COLO668 (cell line): ENCODE data around the gene SETD3.

Source experiments
- DNase-seq: peaks from one replicate; lab custom pipeline; 2025; ENCODE audit not compliant: unreplicated experiment; lab: John Stamatoyannopoulos, UW

SETD3 gene

GRCh38 chr14:99516871-99517642 is 36.4 kb upstream of the SETD3 start:
- DNase-seq, result no peak

GRCh38 chr14:99516156-99516870 is 35.7 kb upstream of the SETD3 start:
- DNase-seq, result no peak

DNA sequence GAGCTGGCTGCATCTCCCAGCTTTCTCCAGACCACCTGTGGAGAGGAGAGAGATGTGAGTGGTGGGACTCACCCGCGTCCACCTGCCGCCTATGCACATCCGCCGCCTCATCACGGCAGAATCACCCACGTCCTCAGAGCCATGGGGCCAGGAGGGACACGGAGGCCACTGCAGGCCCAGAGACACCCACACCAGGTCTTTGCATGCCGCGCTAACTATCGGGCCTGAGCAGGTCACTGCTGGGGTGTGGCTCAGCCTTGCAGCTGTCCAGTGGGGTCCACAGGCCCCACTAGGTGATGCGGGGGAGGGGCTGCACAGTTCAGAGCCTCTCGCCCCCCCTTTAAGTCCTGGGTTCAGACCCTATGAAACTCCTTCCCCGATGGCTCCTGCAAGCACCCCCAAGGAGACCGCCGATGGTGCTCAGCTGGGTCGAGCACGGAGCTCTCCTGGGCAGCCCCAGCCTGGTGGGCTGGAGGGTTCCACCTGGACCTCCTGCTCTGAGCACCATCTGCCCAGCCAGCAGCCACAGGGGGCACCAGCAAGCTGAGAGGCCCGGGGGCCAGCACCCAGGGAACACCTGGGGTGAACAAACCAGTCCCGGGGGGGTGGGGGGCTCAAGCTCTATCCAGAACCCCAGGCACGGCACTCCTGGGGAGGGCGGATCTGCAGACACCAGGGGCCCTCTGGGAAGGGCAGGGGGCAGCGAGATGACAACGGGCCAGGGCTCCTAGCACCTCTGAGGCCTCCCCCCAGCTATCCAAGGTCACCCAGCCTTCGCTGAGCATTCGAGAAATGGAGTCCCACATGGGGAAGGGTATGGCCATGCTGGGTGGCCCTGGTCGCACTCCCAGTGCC is 34.9 kb upstream of the SETD3 start:
- no peak for DNase-seq

GRCh38 chr14:99514552-99515300 is 34.1 kb upstream of the SETD3 start:
- no peak for DNase-seq

- no peak for DNase-seq
Measured at GRCh38 chr14:99513946-99514551, 33.4 kb upstream of the SETD3 start.

DNA sequence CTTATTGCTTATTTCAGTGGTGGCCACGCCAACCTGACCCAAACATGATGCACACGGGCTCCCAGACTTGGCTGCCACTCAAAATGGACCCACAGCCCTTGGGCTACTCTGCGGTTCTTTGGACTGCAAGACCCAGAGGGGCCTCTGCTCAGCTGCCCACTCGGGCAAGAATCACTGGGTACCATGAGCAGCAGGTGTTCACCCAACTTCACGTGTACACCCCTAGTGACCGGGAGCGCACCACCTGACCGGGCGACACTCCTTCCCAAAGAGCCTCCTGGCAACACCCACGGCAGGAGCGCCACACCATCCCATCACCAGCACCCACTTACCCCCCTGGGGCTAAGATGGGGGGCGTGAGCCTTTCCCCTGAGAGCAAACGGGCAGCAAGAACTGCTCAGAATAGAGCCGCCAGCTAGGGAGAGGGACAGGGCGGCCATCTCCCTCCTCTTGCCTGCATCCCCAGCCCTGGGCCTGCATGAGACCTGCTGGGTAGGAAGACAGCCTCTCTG is 32.6 kb upstream of the SETD3 start:
- no peak for DNase-seq

DNA sequence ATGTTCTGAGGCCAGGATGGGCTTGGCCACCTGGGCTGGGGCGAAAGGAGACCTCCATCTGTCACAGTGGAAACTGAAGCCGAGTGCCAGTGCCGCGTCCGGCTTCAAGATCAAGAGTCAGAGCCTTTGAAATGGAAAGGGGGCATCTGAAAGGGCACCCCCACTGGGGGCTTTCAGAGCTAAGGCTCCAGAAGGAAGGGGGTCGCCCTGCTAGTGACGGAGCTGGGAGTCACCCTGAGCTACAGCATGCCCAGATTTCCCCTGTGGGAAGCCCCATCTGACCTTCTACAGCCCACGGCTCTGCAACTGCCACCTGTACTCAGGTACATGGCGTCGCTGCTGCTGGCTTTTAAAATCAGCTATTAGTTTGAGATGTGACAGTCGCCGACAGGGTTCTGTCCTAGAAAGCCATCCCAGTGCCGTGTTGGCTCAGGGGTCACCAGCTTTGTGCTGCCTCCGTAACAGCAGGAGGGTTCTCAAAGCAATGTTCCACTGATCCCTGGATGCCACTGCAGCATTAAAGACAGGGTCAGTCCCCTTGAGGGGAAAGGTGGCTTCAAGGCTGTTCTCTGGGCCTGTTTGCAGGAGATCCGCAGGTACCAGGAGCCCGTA is 32.0 kb upstream of the SETD3 start:
- no peak for DNase-seq

DNA sequence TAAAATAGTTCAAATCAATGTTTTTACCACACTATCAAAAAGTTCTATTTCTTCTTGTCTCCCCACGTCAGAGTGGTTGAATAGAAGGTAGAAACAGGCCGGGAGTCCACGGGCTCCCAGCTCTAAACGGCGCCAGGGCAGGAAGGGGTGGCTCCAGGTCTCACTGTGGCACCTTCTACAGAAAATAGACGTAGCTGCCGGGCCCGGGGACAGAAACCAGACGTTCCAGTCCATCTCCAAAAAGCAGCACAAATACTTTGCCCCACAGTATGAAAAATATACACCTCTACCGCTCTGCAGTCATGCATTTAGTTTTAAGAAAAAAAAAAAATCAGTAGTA is 31.4 kb upstream of the SETD3 start:
- no peak for DNase-seq

GRCh38 chr14:99511421-99512109 is 30.9 kb upstream of the SETD3 start:
- no peak for DNase-seq

DNA sequence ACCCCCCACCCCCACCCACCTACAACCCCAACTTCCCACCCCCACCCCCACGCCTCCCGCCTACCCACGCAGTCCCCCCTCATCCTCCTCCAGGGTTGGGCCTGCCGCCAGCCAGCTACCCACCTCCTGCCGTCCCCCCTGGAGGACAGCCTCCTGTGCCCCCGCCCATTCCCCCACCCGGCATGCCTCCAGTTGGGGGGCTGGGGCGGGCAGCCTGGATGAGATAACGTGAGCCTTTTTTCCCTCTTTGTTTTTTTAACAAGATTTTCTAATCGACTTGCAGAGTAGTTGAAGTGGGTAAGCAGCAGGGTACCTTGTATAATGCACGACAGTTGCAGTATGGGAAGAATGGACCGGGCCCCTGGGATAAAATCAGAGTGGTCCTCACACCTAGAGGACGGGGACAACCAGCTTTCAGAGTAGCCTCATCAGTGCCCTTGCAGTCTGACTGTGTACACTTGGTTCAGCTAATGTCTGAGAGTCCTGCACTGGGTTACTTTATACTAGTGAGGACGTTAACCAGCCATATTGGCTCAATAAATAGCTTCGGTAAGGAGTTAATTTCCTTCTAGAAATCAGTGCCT is 30.0 kb upstream of the SETD3 start:
- no peak for DNase-seq

- no peak for DNase-seq
Measured at GRCh38 chr14:99509871-99510555, 29.4 kb upstream of the SETD3 start.

DNA sequence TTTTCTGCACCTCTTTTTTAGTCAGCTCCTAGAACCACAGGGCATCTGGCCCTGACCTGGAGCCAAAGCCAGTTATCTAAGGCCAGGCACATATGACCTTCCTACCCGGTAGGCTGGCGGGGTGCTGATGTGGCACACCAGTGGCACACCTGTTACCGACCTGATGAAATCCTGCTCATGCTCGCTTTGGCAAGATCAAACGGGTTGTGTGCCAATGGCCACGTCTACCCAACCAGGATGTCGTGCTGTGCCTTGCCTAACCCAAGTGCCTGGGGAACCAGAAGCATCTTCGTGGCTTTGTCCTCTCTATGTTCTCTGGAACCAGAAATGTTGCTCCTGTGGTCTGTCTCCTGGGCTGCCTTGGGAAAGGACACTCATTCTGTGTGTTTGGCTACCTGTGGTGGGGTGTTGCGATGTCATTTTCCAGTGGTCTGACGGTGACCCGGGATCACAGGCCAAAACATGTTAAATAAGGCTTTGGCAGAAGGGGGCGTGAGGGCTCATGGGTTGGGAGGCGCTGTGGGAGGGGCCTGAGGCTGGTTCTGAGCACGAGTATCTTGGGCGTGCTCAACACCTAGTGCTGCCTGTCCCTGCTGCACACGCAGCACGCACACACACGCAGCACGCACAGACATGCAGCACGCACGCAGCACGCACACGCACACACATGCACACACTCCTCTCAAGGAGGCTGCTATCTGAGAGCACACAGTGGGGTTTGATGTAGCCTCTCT is 28.4 kb upstream of the SETD3 start:
- no peak for DNase-seq

DNA sequence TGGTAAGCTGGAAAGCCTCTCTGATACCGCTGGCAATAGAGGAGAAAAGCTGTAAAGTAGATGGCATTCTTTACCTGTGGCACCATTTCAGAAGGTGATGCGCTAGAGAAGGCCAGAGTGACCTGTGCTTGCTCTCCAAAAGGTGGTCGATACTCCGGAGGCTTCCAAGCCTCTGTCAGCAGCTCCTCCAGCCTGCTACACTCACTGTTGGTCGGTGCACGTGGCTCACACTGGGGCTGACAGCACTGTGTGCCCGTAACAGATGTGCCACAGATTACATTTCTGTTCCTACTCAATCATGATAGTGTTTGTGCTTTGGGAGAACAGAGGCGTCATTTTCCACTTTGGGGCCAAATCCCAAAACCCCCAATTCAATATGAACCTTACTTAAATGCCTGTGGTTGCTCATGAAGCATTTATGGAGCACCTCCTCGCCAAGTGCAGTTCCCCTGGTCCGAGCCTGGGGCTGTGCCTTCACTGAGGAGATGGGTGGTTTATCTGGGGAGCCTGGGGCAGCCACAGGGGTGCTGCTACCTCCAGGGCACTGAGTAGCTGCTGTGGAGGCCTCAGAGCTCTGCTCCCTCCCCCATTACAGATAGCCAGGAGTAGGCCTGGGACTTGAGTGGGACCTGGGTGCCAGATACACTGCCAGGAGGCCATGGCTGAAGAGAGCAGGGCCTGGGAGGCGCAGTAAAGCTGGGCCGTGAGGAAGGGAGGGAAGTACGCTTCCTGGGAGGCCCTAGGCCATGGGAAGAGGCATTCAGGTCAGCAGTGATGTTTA is 27.4 kb upstream of the SETD3 start:
- DNase-seq, result no peak

GRCh38 chr14:99506276-99506675 is 25.6 kb upstream of the SETD3 start:
- DNase-seq, result no peak

DNA sequence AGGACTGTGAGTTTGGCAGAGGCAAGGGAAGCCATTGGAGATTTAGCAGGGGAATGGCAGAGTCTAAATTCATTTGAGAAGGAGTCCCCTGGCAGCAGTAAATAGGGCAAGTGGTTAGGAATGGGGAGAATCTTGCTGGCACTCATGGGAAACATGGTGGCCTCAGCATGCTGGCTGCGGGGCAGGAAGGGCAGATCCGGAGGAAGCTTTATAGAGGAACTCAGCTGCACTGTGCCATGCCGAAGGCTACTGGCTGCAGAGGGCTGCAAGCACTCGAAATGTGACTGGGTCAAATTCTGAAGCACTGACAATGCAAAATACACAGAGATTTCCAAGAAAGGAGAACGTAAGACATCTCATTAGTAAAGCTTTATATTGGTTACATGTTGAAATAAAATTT is 24.4 kb upstream of the SETD3 start:
- no peak for DNase-seq

GRCh38 chr14:99503848-99504453 is 23.3 kb upstream of the SETD3 start:
- no peak for DNase-seq

- DNase-seq, result no peak
Measured at GRCh38 chr14:99502989-99503421, 22.3 kb upstream of the SETD3 start.
